ENCODE data around the gene GRM3.

DNA sequence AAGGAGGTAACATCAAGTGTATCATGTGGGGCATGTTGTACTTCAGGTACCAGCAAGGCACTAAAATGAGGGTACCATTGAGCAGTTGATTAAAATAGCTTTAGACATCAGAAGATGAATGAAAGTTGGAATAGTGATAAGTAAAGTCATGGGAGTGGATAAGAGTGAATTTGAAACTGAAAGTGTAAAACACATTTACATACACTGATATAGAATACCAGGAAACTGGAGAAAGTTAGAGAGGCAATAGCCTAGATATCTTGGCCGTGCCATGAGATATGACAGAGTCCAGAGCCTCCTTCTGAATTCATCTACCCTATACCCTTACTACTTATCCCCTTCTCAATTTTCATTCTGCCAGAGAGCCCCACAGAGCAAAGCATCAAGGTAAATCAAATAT is 76.6 kb downstream of the GRM3 start:
- TF ChIP-seq POLR2AphosphoS5 (IDR thresholded peaks at IDR 0.05; ENCODE audit: borderline replicate concordance, low read depth, low read length) (no peak), EZH2 (IDR thresholded peaks at IDR 0.05) (no peak), FOXP2 (optimal IDR thresholded peaks at IDR 0.05; ENCODE audit: control extremely low read depth, extremely low read length, insufficient read depth) (no peak)

Data from SK-N-MC (cell line).